Fibroblast of pulmonary artery (primary cell): ENCODE data around the gene CACNB1.

Experiments used
- DNase-seq: peaks from one replicate; pipeline ENCODE4 v3.0.0-alpha.2; 2010; ENCODE audit warnings: low read depth
- H3K4me3 ChIP-seq: replicated peaks from 2 replicates; pipeline ENCODE4 v1.5.1; 2011; ENCODE audit warnings: low read depth, mild to moderate bottlenecking, control low read depth, low read length, moderate library complexity
- CTCF ChIP-seq: IDR thresholded peaks from 2 replicates; pipeline ENCODE4 v1.5.1; 2011; ENCODE audit warnings: mild to moderate bottlenecking, control low read depth, low read length, inconsistent platforms; ENCODE audit errors: missing control alignments

Gene CACNB1

GRCh38 chr17:39200070-39200879 lies 2.8 kb upstream of the CACNB1 start, which contains the start of gene RPL19:
RPL19 (plus strand) TSS chr17:39200283; CDS start chr17:39200345, 62 bp downstream.
- H3K4me3 ChIP-seq = peak within 1 kb of the TSS; percentile 99
- DNase-seq = peak; percentile 27

GRCh38 chr17:39199820-39200069 lies 2.3 kb upstream of the CACNB1 start:
- no peak for TF ChIP-seq CTCF
- peak overlapping the region; percentile 99 for H3K4me3 ChIP-seq

More at GRCh38 chr17:39200070-39200879, 2.8 kb upstream of the CACNB1 start, which contains the start of gene RPL19:
- no peak for TF ChIP-seq CTCF

GRCh38 chr17:39198186-39198566 lies 707 bp upstream of the CACNB1 start:
- no peak overlapping the region for H3K4me3 ChIP-seq
- DNase-seq = no peak
- TF ChIP-seq CTCF = no peak

More at GRCh38 chr17:39199820-39200069, 2.3 kb upstream of the CACNB1 start:
- DNase-seq = peak; percentile 97

GRCh38 chr17:39196808-39197291 lies 619 bp downstream of the CACNB1 start:
- H3K4me3 ChIP-seq = peak overlapping the region; percentile 77
- DNase-seq = no peak
- no peak for TF ChIP-seq CTCF

GRCh38 chr17:39196241-39196807 lies 1.1 kb downstream of the CACNB1 start:
- no peak for TF ChIP-seq CTCF
- DNase-seq = no peak
- peak overlapping the region; percentile 77 for H3K4me3 ChIP-seq

GRCh38 chr17:39195568-39196160 lies 1.8 kb downstream of the CACNB1 start:
- H3K4me3 ChIP-seq = peak overlapping the region; percentile 77
- no peak for TF ChIP-seq CTCF
- DNase-seq = no peak
